HepG2 (cell line): ENCODE data around the gene KIF19. TPM values are rescaled to one million over a fixed set of nuclear protein-coding genes. Genes with fewer than 3 reads are reported as not detected.

Experiments used
- ADNP ChIP-seq: sonication (generic); formaldehyde crosslinking; IDR thresholded peaks from 2 replicates; pipeline ENCODE4 v1.4.0; 2020; ENCODE audit warnings: missing genetic modification reagents
- BCL6 ChIP-seq: IDR thresholded peaks from 2 replicates; pipeline ENCODE4 v1.6.1; 2016; ENCODE audit warnings: missing genetic modification reagents, missing compliant biosample characterization
- ETV6 ChIP-seq: sonication (generic); formaldehyde crosslinking; conservative IDR thresholded peaks from 2 replicates; pipeline ENCODE4 v1.4.0; 2020; ENCODE audit warnings: missing genetic modification reagents
- HNRNPLL ChIP-seq: fragments of 200-400 bp; formaldehyde crosslinking; IDR thresholded peaks from 2 replicates; pipeline ENCODE4 v1.6.1; 2017; ENCODE audit warnings: mild to moderate bottlenecking, low read depth, low read length; ENCODE audit not compliant: poor library complexity, severe bottlenecking
- KAT2B ChIP-seq: fragments of 150-350 bp; IDR thresholded peaks from 2 replicates; pipeline ENCODE4 v1.6.1; 2014; ENCODE audit warnings: low read depth, low read length, borderline replicate concordance
- KLF12 ChIP-seq: sonication (generic); formaldehyde crosslinking; IDR thresholded peaks from 2 replicates; pipeline ENCODE4 v1.4.0; 2020; ENCODE audit warnings: missing genetic modification reagents, borderline replicate concordance
- KLF15 ChIP-seq: sonication (generic); formaldehyde crosslinking; IDR thresholded peaks from 2 replicates; pipeline ENCODE4 v1.8.1; 2023; ENCODE audit warnings: borderline replicate concordance, mild to moderate bottlenecking, inconsistent platforms, missing genetic modification reagents, mixed read lengths
- MIER3 ChIP-seq: IDR thresholded peaks from 2 replicates; pipeline ENCODE4 v1.6.1; 2016; ENCODE audit warnings: missing compliant biosample characterization, borderline replicate concordance
- MTF1 ChIP-seq: sonication (generic); formaldehyde crosslinking; IDR thresholded peaks from 2 replicates; pipeline ENCODE4 v1.5.0; 2020; ENCODE audit warnings: missing genetic modification reagents
- NCOA1 ChIP-seq: sonication (generic); formaldehyde crosslinking; IDR thresholded peaks from 2 replicates; pipeline ENCODE4 v1.9.0; 2021; ENCODE audit warnings: missing genetic modification reagents
- NFE2 ChIP-seq: sonication (generic); formaldehyde crosslinking; IDR thresholded peaks from 2 replicates; pipeline ENCODE4 v1.4.0; 2020; ENCODE audit warnings: missing genetic modification reagents
- NR2C2 ChIP-seq: sonication (generic); formaldehyde crosslinking; IDR thresholded peaks from 2 replicates; pipeline ENCODE4 v1.4.0; 2020; ENCODE audit warnings: missing genetic modification reagents, mild to moderate bottlenecking, moderate library complexity, borderline replicate concordance
- SATB2 ChIP-seq: sonication (generic); formaldehyde crosslinking; IDR thresholded peaks from 2 replicates; pipeline ENCODE4 v1.5.0; 2020; ENCODE audit warnings: missing genetic modification reagents
- SMC3 ChIP-seq: IDR thresholded peaks from 2 replicates; pipeline ENCODE4 v1.6.1; 2011; ENCODE audit warnings: low read length, improper control_type of control experiment
- SRY ChIP-seq: sonication (generic); formaldehyde crosslinking; IDR thresholded peaks from 2 replicates; pipeline ENCODE4 v1.8.0; 2022; ENCODE audit warnings: mild to moderate bottlenecking, missing genetic modification reagents
- ZNF10 ChIP-seq: sonication (generic); formaldehyde crosslinking; IDR thresholded peaks from 2 replicates; pipeline ENCODE4 v1.4.0; 2020; ENCODE audit warnings: mild to moderate bottlenecking, low read depth, missing genetic modification reagents, borderline replicate concordance
- ZSCAN30 ChIP-seq: sonication (generic); formaldehyde crosslinking; IDR thresholded peaks from 2 replicates; pipeline ENCODE4 v1.5.0; 2020; ENCODE audit warnings: mild to moderate bottlenecking, missing genetic modification reagents
- polyA plus RNA-seq, 8 experiments: library from polyadenylated mRNA; depleted of rRNA in 3 of 8; stranded (reverse) in 7 of 8; unstranded in 1 of 8; fragments of >200 nt; fragmentation: Illumina TruSeq in 4 of 8; extraction: Trizol in 4 of 8; gene quantifications; 2 replicates each; pipeline versions ENCODE4 v1.2.1 to v1.2.3, GENCODE V29; 2011 to 2016; ENCODE audit warnings: low read depth in 4 of 8, missing spikeins in 1 of 8, mixed read lengths in 1 of 8; ENCODE audit not compliant: insufficient read depth in 1 of 8
- total RNA-seq, 5 experiments: library from RNA; depleted of rRNA; stranded (reverse); fragments of >200 nt; fragmentation: Illumina TruSeq; extraction: Trizol; gene quantifications; 2 replicates each; pipeline ENCODE4 v1.2.3, GENCODE V29; 2016; ENCODE audit warnings: low read depth in 1 of 5
- TF ChIP-seq, protein P1 (sequence below): sonication (generic); formaldehyde crosslinking; IDR thresholded peaks from 2 replicates; pipeline ENCODE4 v1.5.0; 2020; ENCODE audit warnings: mild to moderate bottlenecking, missing genetic modification reagents
- TF ChIP-seq, protein P2 (sequence below): sonication (generic); formaldehyde crosslinking; IDR thresholded peaks from 2 replicates; pipeline ENCODE4 v1.5.1; 2020; ENCODE audit warnings: missing genetic modification reagents, mild to moderate bottlenecking, borderline replicate concordance
- TF ChIP-seq, protein P3 (sequence below): IDR thresholded peaks from 2 replicates; pipeline ENCODE4 v1.6.1; 2016; ENCODE audit warnings: mild to moderate bottlenecking, missing biosample characterization, missing genetic modification reagents
- TF ChIP-seq, protein P4 (sequence below): sonication (generic); formaldehyde crosslinking; IDR thresholded peaks from 2 replicates; pipeline ENCODE4 v1.4.0; 2020; ENCODE audit warnings: missing genetic modification reagents, borderline replicate concordance

The KIF19 gene
- total and polyA plus RNA-seq, 2 of the 13 experiments (the other 11 are each of a cell fraction or from before 2014, with no cell fraction given), result not detected

DNA sequence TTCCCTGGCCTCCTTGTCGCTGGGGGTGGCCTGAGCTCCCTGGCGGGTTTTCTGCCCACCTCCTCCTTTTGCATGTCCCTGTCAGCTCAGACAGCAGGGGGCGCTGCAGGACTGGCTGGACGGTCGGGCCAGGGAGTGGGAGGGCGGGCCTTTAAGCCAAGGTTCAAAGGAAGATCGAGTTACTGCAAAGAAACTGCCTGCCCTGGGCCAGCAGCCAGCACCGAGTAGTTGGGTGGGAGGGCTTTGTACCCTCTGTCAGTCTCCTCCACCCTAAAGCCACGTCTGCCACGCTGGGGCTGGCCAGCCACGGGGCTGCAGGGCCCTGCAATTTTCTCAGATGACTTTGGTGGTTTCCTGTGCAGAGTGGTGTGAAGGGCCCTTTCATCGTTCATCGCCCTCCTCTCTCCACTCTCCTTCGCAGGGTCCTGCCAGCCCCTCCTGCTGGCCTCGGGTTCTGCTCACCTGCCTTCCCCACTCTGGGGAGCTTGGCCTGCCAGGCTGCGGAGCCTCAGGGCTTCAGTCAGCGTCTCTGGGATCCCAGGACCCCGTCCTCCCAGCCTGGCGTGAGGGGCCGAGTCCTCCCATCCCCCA is 53.6 kb downstream of the KIF19 start (continued):
- TF ChIP-seq, protein P1, sequence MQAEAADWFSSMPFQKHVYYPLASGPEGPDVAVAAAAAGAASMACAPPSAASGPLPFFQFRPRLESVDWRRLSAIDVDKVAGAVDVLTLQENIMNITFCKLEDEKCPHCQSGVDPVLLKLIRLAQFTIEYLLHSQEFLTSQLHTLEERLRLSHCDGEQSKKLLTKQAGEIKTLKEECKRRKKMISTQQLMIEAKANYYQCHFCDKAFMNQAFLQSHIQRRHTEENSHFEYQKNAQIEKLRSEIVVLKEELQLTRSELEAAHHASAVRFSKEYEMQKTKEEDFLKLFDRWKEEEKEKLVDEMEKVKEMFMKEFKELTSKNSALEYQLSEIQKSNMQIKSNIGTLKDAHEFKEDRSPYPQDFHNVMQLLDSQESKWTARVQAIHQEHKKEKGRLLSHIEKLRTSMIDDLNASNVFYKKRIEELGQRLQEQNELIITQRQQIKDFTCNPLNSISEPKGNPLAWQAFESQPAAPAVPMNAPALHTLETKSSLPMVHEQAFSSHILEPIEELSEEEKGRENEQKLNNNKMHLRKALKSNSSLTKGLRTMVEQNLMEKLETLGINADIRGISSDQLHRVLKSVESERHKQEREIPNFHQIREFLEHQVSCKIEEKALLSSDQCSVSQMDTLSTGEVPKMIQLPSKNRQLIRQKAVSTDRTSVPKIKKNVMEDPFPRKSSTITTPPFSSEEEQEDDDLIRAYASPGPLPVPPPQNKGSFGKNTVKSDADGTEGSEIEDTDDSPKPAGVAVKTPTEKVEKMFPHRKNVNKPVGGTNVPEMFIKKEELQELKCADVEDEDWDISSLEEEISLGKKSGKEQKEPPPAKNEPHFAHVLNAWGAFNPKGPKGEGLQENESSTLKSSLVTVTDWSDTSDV (CRISPR knock-in tag), result no peak
- TF ChIP-seq ETV6 (no peak), NFE2 (no peak), KLF15 (CRISPR knock-in tag) (no peak), SMC3 (peak; percentile 94), ZNF10 (CRISPR knock-in tag) (no peak), NR2C2 (CRISPR knock-in tag) (peak; percentile 57; the same call in 1 of the 2 replicates), SRY (CRISPR knock-in tag) (0 out of 2 replicates have a peak, but pooled peaks have one; percentile 43), NCOA1 (CRISPR knock-in tag) (no peak), SATB2 (no peak), BCL6 (CRISPR knock-in tag) (no peak), MTF1 (no peak), ZSCAN30 (CRISPR knock-in tag) (no peak), KAT2B (no peak), HNRNPLL (no peak), MIER3 (peak; percentile 70; the same call in 1 of the 2 replicates), KLF12 (0 out of 2 replicates have a peak, but pooled peaks have one; percentile 58), ADNP (CRISPR knock-in tag) (no peak)
- TF ChIP-seq, protein P2, sequence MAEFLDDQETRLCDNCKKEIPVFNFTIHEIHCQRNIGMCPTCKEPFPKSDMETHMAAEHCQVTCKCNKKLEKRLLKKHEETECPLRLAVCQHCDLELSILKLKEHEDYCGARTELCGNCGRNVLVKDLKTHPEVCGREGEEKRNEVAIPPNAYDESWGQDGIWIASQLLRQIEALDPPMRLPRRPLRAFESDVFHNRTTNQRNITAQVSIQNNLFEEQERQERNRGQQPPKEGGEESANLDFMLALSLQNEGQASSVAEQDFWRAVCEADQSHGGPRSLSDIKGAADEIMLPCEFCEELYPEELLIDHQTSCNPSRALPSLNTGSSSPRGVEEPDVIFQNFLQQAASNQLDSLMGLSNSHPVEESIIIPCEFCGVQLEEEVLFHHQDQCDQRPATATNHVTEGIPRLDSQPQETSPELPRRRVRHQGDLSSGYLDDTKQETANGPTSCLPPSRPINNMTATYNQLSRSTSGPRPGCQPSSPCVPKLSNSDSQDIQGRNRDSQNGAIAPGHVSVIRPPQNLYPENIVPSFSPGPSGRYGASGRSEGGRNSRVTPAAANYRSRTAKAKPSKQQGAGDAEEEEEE (CRISPR knock-in tag), result peak; percentile 85; the same call in 1 of the 2 replicates
- TF ChIP-seq, protein P3, sequence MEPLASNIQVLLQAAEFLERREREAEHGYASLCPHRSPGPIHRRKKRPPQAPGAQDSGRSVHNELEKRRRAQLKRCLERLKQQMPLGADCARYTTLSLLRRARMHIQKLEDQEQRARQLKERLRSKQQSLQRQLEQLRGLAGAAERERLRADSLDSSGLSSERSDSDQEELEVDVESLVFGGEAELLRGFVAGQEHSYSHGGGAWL (CRISPR knock-in tag), result peak; percentile 51; the same call in 1 of the 2 replicates
- TF ChIP-seq, protein P4, sequence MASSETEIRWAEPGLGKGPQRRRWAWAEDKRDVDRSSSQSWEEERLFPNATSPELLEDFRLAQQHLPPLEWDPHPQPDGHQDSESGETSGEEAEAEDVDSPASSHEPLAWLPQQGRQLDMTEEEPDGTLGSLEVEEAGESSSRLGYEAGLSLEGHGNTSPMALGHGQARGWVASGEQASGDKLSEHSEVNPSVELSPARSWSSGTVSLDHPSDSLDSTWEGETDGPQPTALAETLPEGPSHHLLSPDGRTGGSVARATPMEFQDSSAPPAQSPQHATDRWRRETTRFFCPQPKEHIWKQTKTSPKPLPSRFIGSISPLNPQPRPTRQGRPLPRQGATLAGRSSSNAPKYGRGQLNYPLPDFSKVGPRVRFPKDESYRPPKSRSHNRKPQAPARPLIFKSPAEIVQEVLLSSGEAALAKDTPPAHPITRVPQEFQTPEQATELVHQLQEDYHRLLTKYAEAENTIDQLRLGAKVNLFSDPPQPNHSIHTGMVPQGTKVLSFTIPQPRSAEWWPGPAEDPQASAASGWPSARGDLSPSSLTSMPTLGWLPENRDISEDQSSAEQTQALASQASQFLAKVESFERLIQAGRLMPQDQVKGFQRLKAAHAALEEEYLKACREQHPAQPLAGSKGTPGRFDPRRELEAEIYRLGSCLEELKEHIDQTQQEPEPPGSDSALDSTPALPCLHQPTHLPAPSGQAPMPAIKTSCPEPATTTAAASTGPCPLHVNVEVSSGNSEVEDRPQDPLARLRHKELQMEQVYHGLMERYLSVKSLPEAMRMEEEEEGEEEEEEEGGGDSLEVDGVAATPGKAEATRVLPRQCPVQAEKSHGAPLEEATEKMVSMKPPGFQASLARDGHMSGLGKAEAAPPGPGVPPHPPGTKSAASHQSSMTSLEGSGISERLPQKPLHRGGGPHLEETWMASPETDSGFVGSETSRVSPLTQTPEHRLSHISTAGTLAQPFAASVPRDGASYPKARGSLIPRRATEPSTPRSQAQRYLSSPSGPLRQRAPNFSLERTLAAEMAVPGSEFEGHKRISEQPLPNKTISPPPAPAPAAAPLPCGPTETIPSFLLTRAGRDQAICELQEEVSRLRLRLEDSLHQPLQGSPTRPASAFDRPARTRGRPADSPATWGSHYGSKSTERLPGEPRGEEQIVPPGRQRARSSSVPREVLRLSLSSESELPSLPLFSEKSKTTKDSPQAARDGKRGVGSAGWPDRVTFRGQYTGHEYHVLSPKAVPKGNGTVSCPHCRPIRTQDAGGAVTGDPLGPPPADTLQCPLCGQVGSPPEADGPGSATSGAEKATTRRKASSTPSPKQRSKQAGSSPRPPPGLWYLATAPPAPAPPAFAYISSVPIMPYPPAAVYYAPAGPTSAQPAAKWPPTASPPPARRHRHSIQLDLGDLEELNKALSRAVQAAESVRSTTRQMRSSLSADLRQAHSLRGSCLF, result no peak
